GM19397 (cell line): ENCODE measurements around the gene IGSF22.
"Not testable (repeated sequence)": the region's sequence is repeated elsewhere in the genome, so short reads cannot be mapped to it uniquely, and the experiment has no call there.

ENCODE experiments used
- ATAC-seq: cut with Tn5 transposase; IDR thresholded peaks from one replicate; pipeline ENCODE4 v1.9.1; 2021; ENCODE audit warnings: mild to moderate bottlenecking, moderate library complexity; ENCODE audit not compliant: unreplicated experiment

IGSF22 gene

GRCh38 chr11:18692941-18693760 lies 32.8 kb downstream of the IGSF22 start:
- no peak for ATAC-seq

GRCh38 chr11:18691467-18692140 lies 34.4 kb downstream of the IGSF22 start:
- ATAC-seq: not testable (repeated sequence)

- no peak for ATAC-seq
Observed at GRCh38 chr11:18684267-18684666, 41.7 kb downstream of the IGSF22 start.

- ATAC-seq: no peak
Observed at GRCh38 chr11:18682466-18682865, 43.5 kb downstream of the IGSF22 start.

GRCh38 chr11:18681949-18682348 lies 44.0 kb downstream of the IGSF22 start:
- not testable (repeated sequence) for ATAC-seq

- no peak for ATAC-seq
Observed at GRCh38 chr11:18677560-18677959, 48.4 kb downstream of the IGSF22 start.

GRCh38 chr11:18676803-18677202 lies 49.2 kb downstream of the IGSF22 start:
- ATAC-seq: no peak

- not testable (repeated sequence) for ATAC-seq
Observed at GRCh38 chr11:18672209-18672608, 53.8 kb downstream of the IGSF22 start.

- ATAC-seq: no peak
Observed at GRCh38 chr11:18671246-18671645, 54.7 kb downstream of the IGSF22 start.

GRCh38 chr11:18669711-18670110 lies 56.3 kb downstream of the IGSF22 start:
- ATAC-seq: no peak

- ATAC-seq: no peak
Observed at GRCh38 chr11:18669219-18669596, 56.8 kb downstream of the IGSF22 start.

- ATAC-seq: no peak
Observed at GRCh38 chr11:18668131-18668530, 57.9 kb downstream of the IGSF22 start.

- ATAC-seq: not testable (repeated sequence)
Observed at GRCh38 chr11:18665353-18665872, 60.6 kb downstream of the IGSF22 start.

- no peak for ATAC-seq
Observed at GRCh38 chr11:18657673-18658072, 68.3 kb downstream of the IGSF22 start.
